PC-3 (cell line): Measurements from ENCODE around the gene PHF12. TPM values are rescaled to one million over a fixed set of nuclear protein-coding genes. Genes with fewer than 3 reads are reported as not detected.

ENCODE experiments used
- ATAC-seq: fragments of 200-7000 bp; cut with Tn5 transposase; 2 replicates; pipeline ENCODE4 v1.9.1; 2020; ENCODE audit warnings: mild to moderate bottlenecking, moderate library complexity
- BruUV-seq: library from RNA; stranded (reverse); fragments of 400-500 nt; replicated peaks from 2 replicates; lab custom pipeline; 2021; lab: Mats Ljungman, UMichigan
- CTCF ChIA-PET: fragments of 300-600 bp; sonication (Branson Sonifier 250); formaldehyde crosslinking; loops from one replicate; lab custom pipeline; 2022; ENCODE audit warnings: antibody characterized with exemption; lab: Charles Lee
- POLR2A ChIA-PET: fragments of 300-600 bp; sonication (Branson Sonifier 250); formaldehyde crosslinking; loops from one replicate; lab custom pipeline; 2022; ENCODE audit warnings: antibody characterized with exemption; ENCODE audit not compliant: unreplicated experiment; lab: Charles Lee
- DNase-seq: peaks from one replicate; pipeline ENCODE4 v3.0.0-alpha.2; 2015
- H2AFZ ChIP-seq: fragments of 300-600 bp; sonication (generic); 2 replicates; pipeline ENCODE4 v1.6.0; 2016; ENCODE audit warnings: antibody characterized with exemption, low read length
- H3F3A ChIP-seq: fragments of 300-600 bp; sonication (generic); one replicate; pipeline ENCODE4 v1.6.0; 2017; ENCODE audit warnings: antibody characterized with exemption, low read length, control low read depth, mild to moderate bottlenecking; ENCODE audit not compliant: unreplicated experiment
- H3K27ac ChIP-seq: fragments of 300-600 bp; sonication (generic); 2 replicates; pipeline ENCODE4 v1.5.1; 2016; ENCODE audit warnings: mild to moderate bottlenecking, low read length
- H3K27me3 ChIP-seq: fragments of 300-600 bp; sonication (generic); 2 replicates; pipeline ENCODE4 v1.6.1; 2016; ENCODE audit warnings: low read length, mixed read lengths
- H3K36me3 ChIP-seq: fragments of 300-600 bp; sonication (generic); 2 replicates; pipeline ENCODE4 v1.6.1; 2016; ENCODE audit warnings: low read depth, mixed run types, low read length, mixed read lengths
- H3K4me1 ChIP-seq: fragments of 300-600 bp; sonication (generic); 2 replicates; pipeline ENCODE4 v1.5.1; 2016; ENCODE audit warnings: low read length; ENCODE audit not compliant: insufficient read depth
- H3K4me2 ChIP-seq: fragments of 300-600 bp; sonication (generic); 2 replicates; pipeline ENCODE4 v1.6.0; 2016; ENCODE audit warnings: low read length
- H3K4me3 ChIP-seq: fragments of 300-600 bp; sonication (generic); 2 replicates; pipeline ENCODE4 v1.5.1; 2016; ENCODE audit warnings: mild to moderate bottlenecking, low read length, mixed read lengths
- H3K79me2 ChIP-seq: fragments of 300-600 bp; sonication (generic); 2 replicates; pipeline ENCODE4 v1.6.1; 2017; ENCODE audit warnings: low read length, mixed read lengths
- H3K9ac ChIP-seq: fragments of 300-600 bp; sonication (generic); 2 replicates; pipeline ENCODE4 v1.6.0; 2016; ENCODE audit warnings: mild to moderate bottlenecking, low read length
- H3K9me2 ChIP-seq: fragments of 300-600 bp; sonication (generic); replicated peaks from 2 replicates; pipeline ENCODE4 v1.6.1; 2016; ENCODE audit warnings: mixed run types, low read length, mixed read lengths
- H3K9me3 ChIP-seq: fragments of 300-600 bp; sonication (generic); 2 replicates; pipeline ENCODE4 v1.6.1; 2016; ENCODE audit warnings: low read length, mixed read lengths
- H4K20me1 ChIP-seq: fragments of 300-600 bp; sonication (generic); 2 replicates; pipeline ENCODE4 v1.6.1; 2016; ENCODE audit warnings: low read length, mixed read lengths
- CTCF ChIP-seq: fragments of 300-600 bp; sonication (generic); conservative IDR thresholded peaks from 2 replicates; pipeline ENCODE4 v1.5.1; 2017; ENCODE audit warnings: antibody characterized with exemption, low read depth, mild to moderate bottlenecking, low read length
- EZH2 ChIP-seq: fragments of 300-600 bp; sonication (generic); IDR thresholded peaks from one replicate; pipeline ENCODE4 v1.6.1; 2017; ENCODE audit warnings: antibody characterized with exemption, mild to moderate bottlenecking, low read length; ENCODE audit not compliant: unreplicated experiment
- EZH2phosphoT487 ChIP-seq: fragments of 300-600 bp; sonication (generic); IDR thresholded peaks from 2 replicates; pipeline ENCODE4 v1.6.1; 2018; ENCODE audit warnings: mild to moderate bottlenecking, antibody characterized with exemption, low read length, borderline replicate concordance
- intact Hi-C: fragments of 100-400 bp; cut with micrococcal nuclease; formaldehyde crosslinking; loops from 2 replicates; pipeline ENCODE4 v1.9.0; 2023
- total RNA-seq: library from RNA; depleted of rRNA; stranded (reverse); fragments of >200 nt; gene quantifications from 2 replicates; pipeline ENCODE4 v1.2.3, GENCODE V29; 2014

The PHF12 gene
- total RNA-seq, 1 experiment from 2014 or later: 25.0 TPM

- no peak for DNase-seq
- Histone ChIP-seq H3K9me2 (no peaks in the 10 kb centered on the region), H4K20me1 (no peaks in the 10 kb centered on the region), H3K4me1 (peaks cover 45% of the 10 kb centered on the region), H3K79me2 (peaks cover 68% of the 10 kb centered on the region), H3K9ac (peak overlapping the region; percentile 100), H3K27ac (peak overlapping the region; percentile 99), H3K4me2 (peak overlapping the region; percentile 93), H3K36me3 (peaks cover 6% of the 10 kb centered on the region; the same call in 1 of the 2 replicates), H3K27me3 (no peaks in the 10 kb centered on the region), H3F3A (no peaks in the 10 kb centered on the region), H3K9me3 (no peaks in the 10 kb centered on the region), H3K4me3 (peak overlapping the region; percentile 91), H2AFZ (peak overlapping the region; percentile 53; the same call in 1 of the 2 replicates)
- intact Hi-C loops: loop anchor here (5.0 kb wide), 1 partner anchor 47 kb away; the partner anchor contains the start of gene DHRS13
- POLR2A ChIA-PET: no interaction called here
- BruUV-seq: TSS peak; percentile 22
- no peak for TF ChIP-seq EZH2
- no peak for TF ChIP-seq EZH2phosphoT487
- TF ChIP-seq CTCF: no peak
- CTCF ChIA-PET: no interaction called here
- no peak for ATAC-seq
Observed at GRCh38 chr17:28948873-28949184, 2.5 kb downstream of the PHF12 start.

- no peak for ATAC-seq
- peak overlapping the region; percentile 91 for H3K4me3 ChIP-seq
- TF ChIP-seq EZH2phosphoT487 (no peak), EZH2 (no peak), CTCF (no peak)
- no peaks in the 10 kb centered on the region for H3K9me3 ChIP-seq
- no peaks in the 10 kb centered on the region for H3K9me2 ChIP-seq
- peaks cover 45% of the 10 kb centered on the region for H3K4me1 ChIP-seq
- no peaks in the 10 kb centered on the region for H3F3A ChIP-seq
- peak overlapping the region; percentile 93 for H3K4me2 ChIP-seq
- peak; percentile 60 for DNase-seq
- CTCF ChIA-PET: no interaction called here
- no peak overlapping the region for H2AFZ ChIP-seq
- no TSS peak for BruUV-seq
- peak overlapping the region; percentile 100 for H3K9ac ChIP-seq
- H4K20me1 ChIP-seq: no peaks in the 10 kb centered on the region
- peak overlapping the region; percentile 99 for H3K27ac ChIP-seq
- H3K79me2 ChIP-seq: peaks cover 73% of the 10 kb centered on the region
- POLR2A ChIA-PET: no interaction called here
- H3K27me3 ChIP-seq: no peaks in the 10 kb centered on the region
- intact Hi-C loops: loop anchor here (5.0 kb wide), 1 partner anchor 46 kb away; the partner anchor contains the start of gene DHRS13
- peaks cover 11% of the 10 kb centered on the region; the same call in 1 of the 2 replicates for H3K36me3 ChIP-seq
Observed at GRCh38 chr17:28948342-28948741, 3.0 kb downstream of the PHF12 start.

GRCh38 chr17:28947639-28948038, 3.7 kb downstream of the PHF12 start:
- CTCF ChIA-PET: no interaction called here
- Histone ChIP-seq H3K27ac (peak overlapping the region; percentile 99), H3K36me3 (peaks cover 15% of the 10 kb centered on the region; the same call in 1 of the 2 replicates), H3K9ac (peak overlapping the region; percentile 100), H3K9me3 (no peaks in the 10 kb centered on the region), H3K27me3 (no peaks in the 10 kb centered on the region), H3F3A (no peaks in the 10 kb centered on the region), H4K20me1 (no peaks in the 10 kb centered on the region), H3K4me3 (peak overlapping the region; percentile 91), H3K4me2 (peak overlapping the region; percentile 93), H3K9me2 (no peaks in the 10 kb centered on the region), H2AFZ (no peak overlapping the region), H3K4me1 (peaks cover 38% of the 10 kb centered on the region), H3K79me2 (peaks cover 79% of the 10 kb centered on the region)
- DNase-seq: no peak
- intact Hi-C loops: loop anchor here (5.0 kb wide), 1 partner anchor 45 kb away; the partner anchor contains the start of gene DHRS13
- POLR2A ChIA-PET: no interaction called here
- TF ChIP-seq EZH2 (no peak), EZH2phosphoT487 (no peak), CTCF (no peak)
- no peak for ATAC-seq
- BruUV-seq: no TSS peak
